Activated T-helper 2 cell treated with anti-CD3 and anti-CD28 coated beads, Interferon-gamma antibody, Interleukin-2, Interleukin-4, amounts not matched to agents 10 μg/mL and 5 μg/mL and 100 μg/mL, durations not matched to agents 14 hours and 24 hours and 36 hours (primary cell): Measurements from ENCODE around the gene C1QTNF9. TPM values are rescaled to one million over a fixed set of nuclear protein-coding genes. Genes with fewer than 3 reads are reported as not detected.
"Not testable (repeated sequence)": the region's sequence is repeated elsewhere in the genome, so short reads cannot be mapped to it uniquely, and the experiment has no call there.

Source experiments
- DNase-seq: peaks from one replicate; pipeline ENCODE4 v3.0.0; 2021; ENCODE audit warnings: low spot score
- H3K27ac Mint-ChIP-seq: one replicate; pipeline ENCODE4 v1.8.0; 2021; ENCODE audit warnings: mixed read lengths
- H3K27me3 Mint-ChIP-seq: one replicate; pipeline ENCODE4 v1.8.0; 2021; ENCODE audit warnings: low read depth, mixed read lengths
- H3K36me3 Mint-ChIP-seq: one replicate; pipeline ENCODE4 v1.8.0; 2021; ENCODE audit warnings: low read depth, mixed read lengths
- H3K4me1 Mint-ChIP-seq: one replicate; pipeline ENCODE4 v1.8.0; 2021; ENCODE audit warnings: low read depth, mixed read lengths
- H3K4me3 Mint-ChIP-seq: one replicate; pipeline ENCODE4 v1.8.0; 2021; ENCODE audit warnings: low read depth, mild to moderate bottlenecking, moderate library complexity, mixed read lengths
- H3K9me3 Mint-ChIP-seq: one replicate; pipeline ENCODE4 v1.8.0; 2021; ENCODE audit warnings: mixed read lengths
- intact Hi-C: fragments of 100-400 bp; cut with micrococcal nuclease; formaldehyde crosslinking; loops from one replicate; pipeline ENCODE4 v1.15.1; 2023
- total RNA-seq: library from RNA; stranded (reverse); gene quantifications from 2 replicates; pipeline ENCODE4 v1.2.3, GENCODE V29; 2022

C1QTNF9 gene
- total RNA-seq, 1 donor from 2014 or later = not detected

DNA sequence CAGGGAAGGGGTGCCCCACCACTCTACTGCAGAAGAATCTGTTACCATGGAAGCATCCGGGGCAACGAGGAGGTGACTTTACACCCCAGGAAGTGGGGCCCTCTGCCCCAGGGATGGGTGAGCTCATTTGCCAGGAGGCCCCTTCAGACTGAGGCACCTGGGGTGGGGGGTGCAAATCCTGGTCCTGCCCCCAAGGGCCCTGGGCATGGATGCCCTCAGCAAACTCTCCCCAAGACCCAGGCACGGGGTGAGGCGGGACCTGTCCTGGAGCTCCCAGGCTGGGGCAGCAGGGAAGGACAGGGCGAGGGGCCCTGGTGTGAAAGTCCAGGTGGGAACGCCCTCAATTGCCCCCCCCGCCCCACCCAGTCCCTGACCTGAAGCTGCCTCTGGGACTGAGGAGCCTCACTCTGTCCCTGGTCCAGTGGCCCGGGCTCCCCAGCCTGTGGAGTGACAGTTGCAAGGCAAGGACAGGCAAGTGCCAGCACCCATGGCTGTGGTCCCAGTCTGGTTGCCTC lies 52.5 kb downstream of the C1QTNF9 start:
- Mint-ChIP-seq H3K36me3 (no peaks in the 10 kb centered on the region), H3K27ac (no peak overlapping the region), H3K4me1 (no peaks in the 10 kb centered on the region), H3K9me3 (no peaks in the 10 kb centered on the region), H3K27me3 (no peaks in the 10 kb centered on the region), H3K4me3 (no peak overlapping the region)
- no peak for DNase-seq
- intact Hi-C loops = no loop called here

GRCh38 chr13:24362435-24362952 lies 53.1 kb downstream of the C1QTNF9 start:
- Mint-ChIP-seq H3K9me3 (no peaks in the 10 kb centered on the region), H3K4me1 (no peaks in the 10 kb centered on the region), H3K27ac (no peak overlapping the region), H3K4me3 (no peak overlapping the region), H3K36me3 (no peaks in the 10 kb centered on the region), H3K27me3 (no peaks in the 10 kb centered on the region)
- no peak for DNase-seq
- intact Hi-C loops = no loop called here

- no peaks in the 10 kb centered on the region for H3K27me3 Mint-ChIP-seq
- H3K27ac Mint-ChIP-seq = no peak overlapping the region
- H3K4me3 Mint-ChIP-seq = no peak overlapping the region
Observed at GRCh38 chr13:24365191-24365590, 55.8 kb downstream of the C1QTNF9 start.

DNA sequence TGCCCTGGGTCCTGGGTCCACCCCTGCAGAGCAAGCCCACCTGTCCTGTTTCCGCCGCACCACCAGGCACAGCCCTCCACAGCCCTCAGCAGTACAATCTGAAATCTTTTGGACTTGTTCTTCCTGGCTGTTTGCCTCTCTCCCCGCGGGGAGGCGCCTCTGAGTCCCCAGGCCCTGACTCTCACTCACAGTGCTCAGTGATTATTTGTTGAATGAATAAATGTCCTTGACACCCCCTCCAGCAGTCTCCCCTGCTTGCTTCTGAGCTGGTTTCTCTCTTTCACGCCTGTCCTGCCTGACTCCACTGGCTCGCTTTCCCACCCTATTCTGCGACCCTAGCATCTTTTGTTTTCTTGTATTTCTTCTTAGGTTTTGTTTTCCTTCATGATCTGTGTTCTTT lies 56.9 kb downstream of the C1QTNF9 start:
- DNase-seq, H3K4me3 Mint-ChIP-seq, H3K9me3 Mint-ChIP-seq, H3K27me3 Mint-ChIP-seq, H3K4me1 Mint-ChIP-seq, intact Hi-C loops, H3K27ac Mint-ChIP-seq, H3K36me3 Mint-ChIP-seq: not testable (repeated sequence)

More at GRCh38 chr13:24365191-24365590, 55.8 kb downstream of the C1QTNF9 start:
- no peaks in the 10 kb centered on the region for H3K36me3 Mint-ChIP-seq
- H3K4me1 Mint-ChIP-seq = no peaks in the 10 kb centered on the region
- DNase-seq = no peak
- H3K9me3 Mint-ChIP-seq = no peaks in the 10 kb centered on the region
- intact Hi-C loops = no loop called here

DNA sequence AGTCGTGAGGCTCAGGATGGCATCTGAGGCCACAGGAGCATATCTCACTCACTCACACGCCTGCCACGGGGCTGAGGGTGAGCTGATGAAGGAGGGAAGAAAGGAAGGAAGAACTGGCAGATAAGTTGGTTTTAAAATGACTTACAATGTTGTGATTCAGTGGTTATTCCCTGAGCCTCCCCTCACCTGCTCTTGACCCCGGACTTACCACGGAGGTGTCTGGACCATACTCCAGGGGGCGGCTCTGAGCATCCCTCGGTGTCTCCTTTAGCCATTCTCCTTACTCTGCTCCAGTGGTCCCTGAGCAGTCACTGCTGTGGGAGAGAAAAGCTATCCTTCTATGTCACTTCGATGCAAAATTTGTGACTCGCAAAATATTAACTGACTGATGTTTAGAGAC lies 61.9 kb downstream of the C1QTNF9 start:
- H3K4me3 Mint-ChIP-seq, intact Hi-C loops, H3K27ac Mint-ChIP-seq, H3K9me3 Mint-ChIP-seq, H3K4me1 Mint-ChIP-seq, H3K36me3 Mint-ChIP-seq, H3K27me3 Mint-ChIP-seq, DNase-seq: not testable (repeated sequence)

Other genes with a start within 250 kb of the C1QTNF9 start
- gene SPATA13, start 148.9 kb upstream of the C1QTNF9 start, total RNA-seq = 41.5 and 44.9 TPM in 2 replicates
- 58.8 and 60.6 TPM in 2 replicates for gene PARP4, start 203.2 kb downstream of the C1QTNF9 start, total RNA-seq